ENCODE data around the gene MYZAP.

The MYZAP gene

DNA sequence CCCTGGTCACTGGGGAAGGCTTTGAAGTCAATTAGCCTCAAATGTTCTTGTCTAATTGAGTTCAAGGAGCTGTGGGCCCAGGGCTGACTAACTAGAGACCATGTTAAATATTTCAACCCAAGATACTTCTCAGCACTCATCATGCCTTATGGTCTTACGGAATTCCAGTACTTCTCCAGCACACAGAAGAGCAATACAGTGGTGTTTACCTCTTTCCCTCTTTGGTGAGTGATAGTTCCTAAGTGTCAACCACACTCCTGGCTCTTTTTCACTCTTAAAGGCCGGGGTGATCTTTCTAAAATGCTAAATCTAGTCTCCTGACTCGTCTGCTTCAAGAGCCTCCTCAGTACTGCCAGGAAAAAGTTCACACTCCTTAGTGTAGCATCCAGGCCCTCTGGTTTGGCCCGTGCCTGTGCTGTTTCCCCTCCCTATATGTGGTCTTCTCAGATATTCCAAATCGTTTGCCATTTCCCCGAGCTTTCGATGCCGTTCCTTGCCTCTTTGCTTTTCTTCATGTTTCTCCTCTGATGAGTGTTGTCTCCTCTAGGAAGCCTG is 4.7 kb downstream of the MYZAP start:
- Histone ChIP-seq H3K36me3 (ENCODE audit: insufficient read depth, low read depth, low read length) (no peaks in the 10 kb centered on the region), H3K4me3 (ENCODE audit: low read length) (no peak overlapping the region), H3K9ac (ENCODE audit: low read depth, low read length) (no peak overlapping the region), H3K4me1 (ENCODE audit: insufficient read depth, low read length) (peaks cover 9% of the 10 kb centered on the region), H3K27me3 (ENCODE audit: insufficient read depth, low read length) (peaks cover 20% of the 10 kb centered on the region), H3K27ac (ENCODE audit: low read length) (no peak overlapping the region), H3K9me3 (ENCODE audit: insufficient read depth, low read depth, low read length) (no peaks in the 10 kb centered on the region)

DNA sequence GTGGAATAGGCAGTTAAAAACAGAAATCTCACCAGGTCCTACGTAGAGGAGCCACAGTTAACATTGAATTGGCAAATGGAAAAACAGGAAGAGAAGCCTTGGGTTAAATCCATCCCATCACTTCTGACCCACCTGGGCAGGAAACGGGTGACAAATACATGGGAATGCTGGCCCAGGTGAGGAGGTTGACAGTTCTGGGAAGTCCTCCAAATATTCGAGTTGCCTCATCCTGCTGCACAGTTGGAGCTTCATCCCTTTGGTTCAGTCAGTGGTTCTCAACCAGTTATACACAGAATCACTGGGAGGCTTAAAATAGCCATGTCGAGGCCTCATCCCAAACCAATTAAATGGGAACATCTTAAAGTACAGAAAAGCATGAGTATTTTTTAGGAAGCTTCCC is 5.3 kb downstream of the MYZAP start:
- peaks cover 18% of the 10 kb centered on the region for H3K27me3 ChIP-seq (ENCODE audit: insufficient read depth, low read length)
- H3K9me3 ChIP-seq (ENCODE audit: insufficient read depth, low read depth, low read length), result no peaks in the 10 kb centered on the region
- no peak overlapping the region for H3K27ac ChIP-seq (ENCODE audit: low read length)
- H3K9ac ChIP-seq (ENCODE audit: low read depth, low read length), result no peak overlapping the region
- H3K4me1 ChIP-seq (ENCODE audit: insufficient read depth, low read length), result peaks cover 9% of the 10 kb centered on the region
- H3K4me3 ChIP-seq (ENCODE audit: low read length), result no peak overlapping the region
- no peaks in the 10 kb centered on the region for H3K36me3 ChIP-seq (ENCODE audit: insufficient read depth, low read depth, low read length)

DNA sequence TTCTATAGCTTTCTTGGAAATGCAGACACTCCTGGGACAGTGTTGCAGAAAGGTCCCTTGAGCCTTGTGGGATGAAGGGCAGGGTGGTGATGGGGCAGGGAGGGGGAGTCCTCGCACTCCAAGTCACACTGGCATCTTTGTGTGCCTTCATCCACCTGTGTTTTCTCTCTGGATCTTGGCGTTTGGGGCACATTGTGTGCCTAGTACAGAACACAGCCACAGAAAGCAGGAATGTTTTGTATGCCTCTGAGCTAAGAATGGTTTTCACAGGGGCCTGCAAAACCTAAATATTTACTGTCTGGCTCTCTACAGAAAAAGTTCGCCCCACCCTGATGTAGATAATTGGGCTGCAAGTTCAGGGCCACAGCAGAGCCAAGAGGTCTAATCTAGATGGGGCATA is 5.7 kb downstream of the MYZAP start:
- H3K4me3 ChIP-seq (ENCODE audit: low read length), result no peak overlapping the region
- no peak overlapping the region for H3K27ac ChIP-seq (ENCODE audit: low read length)
- H3K9ac ChIP-seq (ENCODE audit: low read depth, low read length), result no peak overlapping the region
- H3K27me3 ChIP-seq (ENCODE audit: insufficient read depth, low read length), result peaks cover 13% of the 10 kb centered on the region
- no peaks in the 10 kb centered on the region for H3K36me3 ChIP-seq (ENCODE audit: insufficient read depth, low read depth, low read length)
- H3K4me1 ChIP-seq (ENCODE audit: insufficient read depth, low read length), result peaks cover 6% of the 10 kb centered on the region
- no peaks in the 10 kb centered on the region for H3K9me3 ChIP-seq (ENCODE audit: insufficient read depth, low read depth, low read length)

DNA sequence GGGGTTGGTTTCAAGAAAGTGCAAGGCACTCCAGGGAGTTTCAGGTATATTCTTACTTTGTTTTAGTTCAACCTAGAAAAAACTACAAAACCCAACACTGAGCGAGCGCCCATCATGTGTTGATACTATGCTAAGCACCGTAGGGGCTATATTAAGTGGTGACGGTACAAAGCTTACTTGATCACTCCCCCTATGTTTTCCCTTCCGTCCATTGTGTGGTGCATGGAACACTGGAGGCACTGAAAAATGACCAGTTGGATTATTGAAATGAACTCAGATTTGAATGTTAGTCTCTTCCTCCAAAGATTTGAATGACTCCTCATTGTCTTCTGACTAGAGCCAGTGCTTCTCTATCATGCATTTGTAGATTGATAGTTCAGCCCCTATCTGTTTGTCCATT is 6.6 kb downstream of the MYZAP start:
- Histone ChIP-seq H3K9me3 (ENCODE audit: insufficient read depth, low read depth, low read length) (no peaks in the 10 kb centered on the region), H3K4me1 (ENCODE audit: insufficient read depth, low read length) (peaks cover 6% of the 10 kb centered on the region; the same call in 1 of the 2 replicates), H3K9ac (ENCODE audit: low read depth, low read length) (no peak overlapping the region), H3K27ac (ENCODE audit: low read length) (no peak overlapping the region), H3K27me3 (ENCODE audit: insufficient read depth, low read length) (peaks cover 4% of the 10 kb centered on the region; the same call in 1 of the 2 replicates), H3K36me3 (ENCODE audit: insufficient read depth, low read depth, low read length) (no peaks in the 10 kb centered on the region), H3K4me3 (ENCODE audit: low read length) (no peak overlapping the region)

DNA sequence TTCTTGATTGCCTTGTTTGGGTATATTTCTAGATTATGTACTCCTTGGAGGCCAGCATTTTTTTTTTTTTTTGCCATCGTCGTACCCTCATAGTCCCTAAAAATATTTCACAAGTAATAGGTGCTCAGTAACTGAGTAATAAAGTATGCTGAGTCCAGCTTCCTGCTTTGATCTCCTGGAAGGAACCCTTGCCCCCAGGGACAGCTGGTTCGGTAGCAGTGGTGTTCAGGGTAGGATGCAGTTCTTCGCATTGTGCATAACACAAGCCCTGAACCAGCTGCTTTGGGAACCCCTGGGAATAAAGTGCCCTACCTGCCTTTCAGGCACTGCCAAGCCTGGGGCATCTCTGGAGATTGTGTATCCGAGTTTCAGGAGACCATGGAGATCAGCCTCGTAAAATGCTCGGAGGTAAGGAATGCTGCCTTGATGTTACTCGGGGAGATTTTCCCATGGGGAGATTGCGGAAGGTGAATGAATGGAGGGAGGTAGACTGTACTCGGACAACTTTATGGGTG is 7.6 kb downstream of the MYZAP start:
- no peak overlapping the region for H3K9ac ChIP-seq (ENCODE audit: low read depth, low read length)
- no peak overlapping the region for H3K27ac ChIP-seq (ENCODE audit: low read length)
- no peak overlapping the region for H3K4me3 ChIP-seq (ENCODE audit: low read length)
- no peaks in the 10 kb centered on the region for H3K36me3 ChIP-seq (ENCODE audit: insufficient read depth, low read depth, low read length)
- peaks cover 6% of the 10 kb centered on the region; the same call in 1 of the 2 replicates for H3K4me1 ChIP-seq (ENCODE audit: insufficient read depth, low read length)
- no peaks in the 10 kb centered on the region for H3K27me3 ChIP-seq (ENCODE audit: insufficient read depth, low read length)
- H3K9me3 ChIP-seq (ENCODE audit: insufficient read depth, low read depth, low read length), result no peaks in the 10 kb centered on the region

DNA sequence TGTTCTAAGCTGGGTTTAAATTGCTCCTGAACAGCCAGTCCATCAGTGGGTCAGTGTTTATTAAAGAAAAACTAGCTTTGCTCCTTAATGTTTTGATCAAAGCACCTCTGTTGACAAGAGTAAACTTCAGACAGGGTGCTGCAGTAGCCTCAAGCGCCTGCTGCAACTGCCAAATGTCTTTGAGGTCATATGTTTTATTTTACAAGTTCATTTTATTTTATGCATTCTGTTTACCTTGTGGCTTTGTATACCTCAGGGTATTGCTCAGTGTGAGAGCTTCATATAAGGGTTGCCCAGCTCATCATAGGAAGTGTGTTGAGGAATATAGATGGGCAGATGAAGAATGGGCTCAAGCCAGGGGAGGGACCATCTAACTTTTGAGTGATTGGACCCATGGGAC is 8.5 kb downstream of the MYZAP start:
- Histone ChIP-seq H3K27me3 (ENCODE audit: insufficient read depth, low read length) (no peaks in the 10 kb centered on the region), H3K36me3 (ENCODE audit: insufficient read depth, low read depth, low read length) (no peaks in the 10 kb centered on the region)

DNA sequence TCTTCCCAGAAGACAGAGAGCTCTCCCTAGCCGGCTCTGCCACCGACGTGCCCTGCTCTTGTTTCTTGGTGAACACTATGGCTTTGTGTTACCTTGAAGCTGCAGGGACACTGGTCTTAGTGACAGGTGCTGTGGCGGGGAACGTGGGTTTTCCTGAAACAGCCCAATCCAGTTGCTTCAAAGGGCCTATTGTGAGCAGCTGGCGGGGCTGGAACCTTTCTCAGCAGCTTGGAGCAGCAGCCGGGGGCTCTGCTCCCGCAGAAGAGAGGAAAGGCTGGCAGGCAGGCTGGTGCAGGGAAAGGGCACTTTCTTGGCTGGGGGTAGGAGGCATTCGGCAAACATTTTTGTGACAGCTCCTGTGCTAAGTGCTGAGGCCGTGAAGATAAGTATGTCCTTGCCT is 12.8 kb downstream of the MYZAP start:
- H3K4me3 ChIP-seq (ENCODE audit: low read length), result no peak overlapping the region
- no peak overlapping the region for H3K9ac ChIP-seq (ENCODE audit: low read depth, low read length)
- H3K4me1 ChIP-seq (ENCODE audit: insufficient read depth, low read length), result peaks cover under 1% of the 10 kb centered on the region; the same call in 1 of the 2 replicates
- no peaks in the 10 kb centered on the region for H3K36me3 ChIP-seq (ENCODE audit: insufficient read depth, low read depth, low read length)
- H3K9me3 ChIP-seq (ENCODE audit: insufficient read depth, low read depth, low read length), result no peaks in the 10 kb centered on the region
- H3K27me3 ChIP-seq (ENCODE audit: insufficient read depth, low read length), result no peaks in the 10 kb centered on the region
- H3K27ac ChIP-seq (ENCODE audit: low read length), result no peak overlapping the region

More for the DNA sequence above, 8.5 kb downstream of the MYZAP start:
- H3K4me3 ChIP-seq (ENCODE audit: low read length), result no peak overlapping the region
- no peaks in the 10 kb centered on the region for H3K9me3 ChIP-seq (ENCODE audit: insufficient read depth, low read depth, low read length)
- peaks cover 6% of the 10 kb centered on the region; the same call in 1 of the 2 replicates for H3K4me1 ChIP-seq (ENCODE audit: insufficient read depth, low read length)
- H3K27ac ChIP-seq (ENCODE audit: low read length), result no peak overlapping the region
- no peak overlapping the region for H3K9ac ChIP-seq (ENCODE audit: low read depth, low read length)

DNA sequence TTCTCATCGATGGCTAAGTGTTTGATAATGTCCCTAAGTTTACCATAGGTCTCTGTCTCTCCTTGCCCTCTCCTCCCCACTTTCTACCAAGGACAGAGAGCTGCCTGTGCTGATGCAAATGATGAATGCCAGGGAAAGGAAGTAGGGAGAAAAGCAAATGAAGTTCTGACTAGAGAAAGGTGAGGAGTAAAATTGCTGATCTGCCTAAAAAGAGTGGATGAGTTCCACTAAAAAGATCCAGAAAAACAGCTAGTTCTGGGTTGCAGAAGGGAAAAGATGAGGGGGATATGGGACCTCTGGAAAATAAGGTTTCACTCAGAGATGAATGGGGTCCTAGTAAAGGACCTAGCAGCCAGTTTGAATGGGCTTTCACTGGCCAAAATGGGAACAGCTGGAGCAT is 13.8 kb downstream of the MYZAP start:
- Histone ChIP-seq H3K4me1 (ENCODE audit: insufficient read depth, low read length) (0 out of 2 replicates have a peak, but pooled peaks cover 2% of the 10 kb centered on the region), H3K9me3 (ENCODE audit: insufficient read depth, low read depth, low read length) (no peaks in the 10 kb centered on the region), H3K27ac (ENCODE audit: low read length) (no peak overlapping the region), H3K36me3 (ENCODE audit: insufficient read depth, low read depth, low read length) (no peaks in the 10 kb centered on the region), H3K4me3 (ENCODE audit: low read length) (no peak overlapping the region), H3K9ac (ENCODE audit: low read depth, low read length) (no peak overlapping the region), H3K27me3 (ENCODE audit: insufficient read depth, low read length) (no peaks in the 10 kb centered on the region)

DNA sequence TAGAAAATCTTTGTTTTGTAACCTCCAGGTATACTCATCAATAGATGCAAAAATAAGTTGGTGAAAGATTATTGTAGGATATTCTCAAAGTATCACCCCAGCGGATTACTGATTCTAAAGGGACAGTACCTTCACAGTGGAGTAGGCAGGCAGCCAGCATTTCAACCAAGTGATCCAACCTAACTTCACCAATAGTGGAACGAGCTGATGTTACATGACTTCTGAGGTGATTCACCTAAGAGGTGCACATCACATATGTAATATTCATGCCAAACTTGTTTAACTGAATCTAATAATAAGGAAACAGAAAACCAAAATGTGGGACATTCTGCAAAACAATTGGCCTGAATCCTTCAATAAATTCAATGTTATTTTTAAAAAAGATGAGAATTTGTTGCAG is 14.3 kb downstream of the MYZAP start:
- no peaks in the 10 kb centered on the region for H3K27me3 ChIP-seq (ENCODE audit: insufficient read depth, low read length)

DNA sequence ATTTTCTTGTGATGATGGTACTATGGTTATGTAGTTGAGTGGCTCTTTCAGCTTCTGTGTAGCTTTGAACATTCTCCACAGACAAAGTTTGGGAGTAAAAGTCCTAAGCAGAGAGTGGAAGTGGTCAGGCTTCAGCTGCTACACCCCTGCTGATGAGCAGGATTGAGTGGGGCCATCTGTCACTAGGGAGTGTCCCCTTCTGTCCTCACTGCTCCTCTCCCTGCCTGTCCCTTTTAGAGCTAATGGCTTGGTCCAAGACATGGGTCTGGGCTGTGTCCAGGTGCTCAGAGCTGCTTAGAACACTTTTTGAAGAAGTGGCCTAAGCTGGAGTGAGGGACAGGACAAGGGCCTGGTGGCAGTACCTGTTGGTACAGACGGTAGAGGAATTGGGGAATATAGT is 15.1 kb downstream of the MYZAP start:
- 0 out of 2 replicates have a peak, but pooled peaks cover 2% of the 10 kb centered on the region for H3K4me1 ChIP-seq (ENCODE audit: insufficient read depth, low read length)

More for the DNA sequence above, 14.3 kb downstream of the MYZAP start:
- Histone ChIP-seq H3K9me3 (ENCODE audit: insufficient read depth, low read depth, low read length) (no peaks in the 10 kb centered on the region), H3K36me3 (ENCODE audit: insufficient read depth, low read depth, low read length) (no peaks in the 10 kb centered on the region), H3K4me3 (ENCODE audit: low read length) (no peak overlapping the region), H3K9ac (ENCODE audit: low read depth, low read length) (no peak overlapping the region), H3K27ac (ENCODE audit: low read length) (no peak overlapping the region), H3K4me1 (ENCODE audit: insufficient read depth, low read length) (0 out of 2 replicates have a peak, but pooled peaks cover 2% of the 10 kb centered on the region)

DNA sequence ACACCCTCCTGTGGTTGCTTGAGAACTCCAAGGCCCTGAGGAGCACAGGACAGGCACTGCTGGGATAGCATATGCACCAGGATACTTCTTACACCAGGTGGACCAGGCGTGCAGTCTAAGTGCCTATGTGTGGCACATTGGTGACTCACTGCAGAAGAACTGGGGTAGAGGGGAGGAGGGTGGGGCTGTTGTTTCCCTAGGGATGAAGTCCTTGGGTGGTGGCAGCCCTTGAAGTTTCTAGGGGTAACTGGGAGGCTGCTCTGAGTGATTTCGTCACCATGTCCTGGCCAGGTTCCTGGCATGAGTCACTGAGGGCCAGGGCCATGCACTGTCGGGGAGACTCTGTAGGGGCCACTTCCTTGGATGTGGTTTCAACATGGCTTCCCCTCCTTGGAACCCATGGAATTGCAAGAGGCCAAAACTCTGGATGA is 15.9 kb downstream of the MYZAP start:
- Histone ChIP-seq H3K9ac (ENCODE audit: low read depth, low read length) (no peak overlapping the region), H3K4me1 (ENCODE audit: insufficient read depth, low read length) (0 out of 2 replicates have a peak, but pooled peaks cover 2% of the 10 kb centered on the region), H3K9me3 (ENCODE audit: insufficient read depth, low read depth, low read length) (no peaks in the 10 kb centered on the region), H3K36me3 (ENCODE audit: insufficient read depth, low read depth, low read length) (no peaks in the 10 kb centered on the region), H3K4me3 (ENCODE audit: low read length) (no peak overlapping the region), H3K27ac (ENCODE audit: low read length) (no peak overlapping the region), H3K27me3 (ENCODE audit: insufficient read depth, low read length) (no peaks in the 10 kb centered on the region)

More for the DNA sequence above, 15.1 kb downstream of the MYZAP start:
- no peak overlapping the region for H3K4me3 ChIP-seq (ENCODE audit: low read length)
- no peaks in the 10 kb centered on the region for H3K9me3 ChIP-seq (ENCODE audit: insufficient read depth, low read depth, low read length)
- H3K27ac ChIP-seq (ENCODE audit: low read length), result no peak overlapping the region
- H3K9ac ChIP-seq (ENCODE audit: low read depth, low read length), result no peak overlapping the region
- H3K36me3 ChIP-seq (ENCODE audit: insufficient read depth, low read depth, low read length), result no peaks in the 10 kb centered on the region
- no peaks in the 10 kb centered on the region for H3K27me3 ChIP-seq (ENCODE audit: insufficient read depth, low read length)

DNA sequence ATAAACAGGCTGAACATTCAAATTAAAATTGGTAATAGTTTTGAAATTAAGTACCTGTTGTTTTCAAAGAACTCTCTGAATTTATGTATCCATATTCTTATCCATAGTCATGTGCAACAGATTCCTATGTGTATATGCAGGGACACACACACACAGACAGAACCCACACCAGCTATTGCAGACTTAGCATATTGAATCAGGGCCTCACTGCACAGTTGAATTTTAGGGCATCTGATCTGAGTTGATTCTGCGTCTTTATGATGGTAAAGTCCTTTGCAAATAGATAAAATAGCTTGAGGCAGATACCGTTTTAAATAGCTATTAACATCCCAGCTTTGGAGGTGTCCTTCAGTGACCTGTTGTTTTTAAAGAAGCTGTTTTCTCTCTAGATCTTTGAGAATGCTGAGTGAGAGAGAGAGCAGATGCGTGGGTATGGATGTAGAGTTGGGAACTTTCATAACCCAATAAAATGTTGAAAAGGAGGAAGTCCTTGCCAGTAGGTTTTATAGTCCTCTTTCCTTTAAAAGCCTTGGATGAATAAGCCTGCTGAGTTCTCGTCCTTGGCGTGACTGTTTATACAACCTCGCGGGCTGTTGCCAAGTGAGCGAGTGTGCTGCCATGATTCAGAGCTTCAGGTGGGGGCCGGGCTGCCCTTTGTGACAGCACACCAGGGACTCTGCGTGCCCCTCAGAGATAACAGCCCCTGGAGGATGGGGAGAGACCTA is 18.3 kb downstream of the MYZAP start:
- Histone ChIP-seq H3K36me3 (ENCODE audit: insufficient read depth, low read depth, low read length) (no peaks in the 10 kb centered on the region), H3K9ac (ENCODE audit: low read depth, low read length) (no peak overlapping the region), H3K9me3 (ENCODE audit: insufficient read depth, low read depth, low read length) (no peaks in the 10 kb centered on the region), H3K4me3 (ENCODE audit: low read length) (no peak overlapping the region), H3K4me1 (ENCODE audit: insufficient read depth, low read length) (0 out of 2 replicates have a peak, but pooled peaks cover 2% of the 10 kb centered on the region), H3K27me3 (ENCODE audit: insufficient read depth, low read length) (no peaks in the 10 kb centered on the region), H3K27ac (ENCODE audit: low read length) (no peak overlapping the region)

All from iPS-20b (cell line).